Vagina (tissue), 2 donors: Measurements from ENCODE around the gene TRIM71. TPM values are rescaled to one million over a fixed set of nuclear protein-coding genes. Genes with fewer than 3 reads are reported as not detected.

Source experiments
- DNase-seq, 2 donors: peaks; one replicate each; pipeline ENCODE4 v3.0.0-alpha.2; 2017; ENCODE audit errors: extremely low spot score in 2 of 2
- H3K27ac ChIP-seq: fragments of 200-600 bp; sonication (generic); one replicate; pipeline ENCODE4 v1.5.1; 2019
- H3K27me3 ChIP-seq: fragments of 200-600 bp; sonication (generic); one replicate; pipeline ENCODE4 v1.5.1; 2019
- H3K36me3 ChIP-seq, 2 donors: fragments of 200-600 bp; sonication (generic); one replicate each; pipeline ENCODE4 v1.5.1; 2017 to 2019
- H3K4me1 ChIP-seq: fragments of 200-600 bp; sonication (generic); one replicate; pipeline ENCODE4 v1.5.1; 2019
- H3K4me3 ChIP-seq, 2 donors: fragments of 200-600 bp; sonication (generic); 1 replicate in 1 of 2; 2 replicates in 1 of 2; pipeline ENCODE4 v1.5.1; 2016 to 2019
- H3K9me3 ChIP-seq: fragments of 200-600 bp; sonication (generic); one replicate; pipeline ENCODE4 v1.5.1; 2019
- POLR2A ChIP-seq, 2 donors: fragments of 450-650 bp; IDR thresholded peaks; one replicate each; pipeline ENCODE4 v1.6.1; 2017; ENCODE audit warnings: antibody characterized with exemption in 2 of 2, mild to moderate bottlenecking in 2 of 2, moderate library complexity in 2 of 2
- POLR2AphosphoS5 ChIP-seq, 2 donors: sonication (generic); formaldehyde crosslinking; IDR thresholded peaks; one replicate each; pipeline ENCODE4 v1.9.0; 2017; ENCODE audit warnings: antibody characterized with exemption in 2 of 2, mild to moderate bottlenecking in 2 of 2, low read depth in 1 of 2; ENCODE audit not compliant: insufficient read depth in 1 of 2
- intact Hi-C: fragments of 100-400 bp; cut with DNase I; formaldehyde crosslinking; loops from one replicate; pipeline ENCODE4 v1.15.1; 2023
- total RNA-seq: library from RNA; depleted of rRNA; stranded (reverse); fragments of >200 nt; gene quantifications from one replicate; pipeline ENCODE4 v1.2.3, GENCODE V29; 2016
- TF ChIP-seq, protein P1 (sequence below), 3 experiments: fragments of 450-650 bp in 2 of 3; fragments of 200-600 bp in 1 of 3; sonication (generic) in 1 of 3; IDR thresholded peaks; one replicate each; pipeline ENCODE4 v1.5.1; 2017 to 2019; ENCODE audit warnings: antibody characterized with exemption in 3 of 3, mild to moderate bottlenecking in 2 of 3, moderate library complexity in 2 of 3

TRIM71 gene
- total RNA-seq, 1 donor from 2014 or later = not detected

DNA sequence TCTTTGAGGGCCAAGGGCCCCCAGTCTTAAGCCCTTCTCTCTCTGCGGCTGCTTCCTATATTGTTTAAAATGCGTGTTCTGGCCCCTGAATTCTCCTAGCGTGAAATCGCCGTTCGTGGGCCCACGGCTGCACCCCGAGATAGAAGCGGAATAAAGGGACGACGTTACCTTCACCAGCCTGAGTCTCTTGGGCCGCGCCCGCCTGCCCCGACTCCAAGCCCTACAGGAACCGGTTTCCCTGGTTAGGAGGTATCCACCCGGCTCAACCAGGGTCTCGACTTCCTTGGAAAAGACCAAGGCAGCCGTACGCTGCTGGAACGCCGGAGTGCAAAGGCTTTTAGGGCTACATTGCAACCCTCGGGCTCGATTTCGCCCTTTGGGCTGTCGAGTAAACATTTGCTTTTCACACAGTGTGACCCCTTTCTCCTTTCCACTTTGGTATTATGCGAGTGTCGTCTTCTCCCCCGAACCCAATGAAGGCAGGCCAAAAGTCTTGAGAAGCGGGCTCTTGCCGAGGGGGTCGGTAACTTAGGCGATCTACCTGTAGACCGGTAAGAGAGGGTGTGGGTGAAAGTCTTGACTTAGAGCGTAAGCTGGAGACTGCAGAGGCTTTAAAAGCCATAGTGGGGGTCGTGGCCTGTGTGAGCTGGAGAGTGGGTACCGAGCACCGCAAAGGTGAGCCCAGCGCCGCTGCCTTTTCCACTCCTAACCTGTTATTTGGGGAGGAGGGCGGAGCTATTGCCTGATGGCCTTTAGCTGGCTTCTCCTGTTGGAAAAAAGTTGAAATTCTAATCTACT is 2.0 kb downstream of the TRIM71 start:
- Histone ChIP-seq H3K4me3 (no peak overlapping the region), H3K36me3 (no peaks in the 10 kb centered on the region), H3K9me3 (no peaks in the 10 kb centered on the region), H3K4me1 (peaks cover 17% of the 10 kb centered on the region), H3K27ac (no peak overlapping the region), H3K27me3 (peaks cover 12% of the 10 kb centered on the region)
- TF ChIP-seq, protein P1, sequence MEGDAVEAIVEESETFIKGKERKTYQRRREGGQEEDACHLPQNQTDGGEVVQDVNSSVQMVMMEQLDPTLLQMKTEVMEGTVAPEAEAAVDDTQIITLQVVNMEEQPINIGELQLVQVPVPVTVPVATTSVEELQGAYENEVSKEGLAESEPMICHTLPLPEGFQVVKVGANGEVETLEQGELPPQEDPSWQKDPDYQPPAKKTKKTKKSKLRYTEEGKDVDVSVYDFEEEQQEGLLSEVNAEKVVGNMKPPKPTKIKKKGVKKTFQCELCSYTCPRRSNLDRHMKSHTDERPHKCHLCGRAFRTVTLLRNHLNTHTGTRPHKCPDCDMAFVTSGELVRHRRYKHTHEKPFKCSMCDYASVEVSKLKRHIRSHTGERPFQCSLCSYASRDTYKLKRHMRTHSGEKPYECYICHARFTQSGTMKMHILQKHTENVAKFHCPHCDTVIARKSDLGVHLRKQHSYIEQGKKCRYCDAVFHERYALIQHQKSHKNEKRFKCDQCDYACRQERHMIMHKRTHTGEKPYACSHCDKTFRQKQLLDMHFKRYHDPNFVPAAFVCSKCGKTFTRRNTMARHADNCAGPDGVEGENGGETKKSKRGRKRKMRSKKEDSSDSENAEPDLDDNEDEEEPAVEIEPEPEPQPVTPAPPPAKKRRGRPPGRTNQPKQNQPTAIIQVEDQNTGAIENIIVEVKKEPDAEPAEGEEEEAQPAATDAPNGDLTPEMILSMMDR (IDR thresholded peaks at IDR 0.05) = no peak
- TF ChIP-seq POLR2A (IDR thresholded peaks at IDR 0.05) (no peak), POLR2AphosphoS5 (IDR thresholded peaks at IDR 0.05; ENCODE audit: insufficient read depth in 1 of 2, low read depth in 1 of 2) (no peak)
- DNase-seq = no peak
- intact Hi-C loops = no loop called here

DNA sequence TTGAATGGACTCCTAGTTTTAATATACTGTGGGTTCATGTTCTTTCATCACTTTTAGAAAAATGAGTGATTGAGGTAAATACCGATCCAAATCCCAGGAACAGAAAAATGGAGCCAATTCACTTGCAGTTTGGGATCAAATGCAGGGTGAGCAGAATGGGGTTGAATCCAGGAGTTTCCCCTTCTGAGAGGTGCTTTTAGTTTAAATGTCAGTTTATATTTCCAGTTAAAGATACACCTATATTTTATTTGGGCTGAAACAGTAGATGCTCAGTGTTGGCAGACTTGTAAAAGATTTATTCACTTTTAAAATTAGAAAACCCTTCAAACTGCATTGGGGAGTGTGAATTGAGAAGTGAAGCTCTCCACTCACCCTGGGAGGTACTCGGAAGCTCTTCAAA is 2.6 kb downstream of the TRIM71 start:
- peaks cover 17% of the 10 kb centered on the region for H3K4me1 ChIP-seq
- H3K27ac ChIP-seq = no peak overlapping the region
- no peaks in the 10 kb centered on the region for H3K9me3 ChIP-seq
- H3K4me3 ChIP-seq = no peak overlapping the region
- intact Hi-C loops = no loop called here
- TF ChIP-seq, protein P1 (IDR thresholded peaks at IDR 0.05) = no peak
- TF ChIP-seq POLR2A (IDR thresholded peaks at IDR 0.05) (no peak), POLR2AphosphoS5 (IDR thresholded peaks at IDR 0.05; ENCODE audit: insufficient read depth in 1 of 2, low read depth in 1 of 2) (no peak)
- no peak for DNase-seq
- peaks cover 12% of the 10 kb centered on the region for H3K27me3 ChIP-seq
- H3K36me3 ChIP-seq = no peaks in the 10 kb centered on the region

DNA sequence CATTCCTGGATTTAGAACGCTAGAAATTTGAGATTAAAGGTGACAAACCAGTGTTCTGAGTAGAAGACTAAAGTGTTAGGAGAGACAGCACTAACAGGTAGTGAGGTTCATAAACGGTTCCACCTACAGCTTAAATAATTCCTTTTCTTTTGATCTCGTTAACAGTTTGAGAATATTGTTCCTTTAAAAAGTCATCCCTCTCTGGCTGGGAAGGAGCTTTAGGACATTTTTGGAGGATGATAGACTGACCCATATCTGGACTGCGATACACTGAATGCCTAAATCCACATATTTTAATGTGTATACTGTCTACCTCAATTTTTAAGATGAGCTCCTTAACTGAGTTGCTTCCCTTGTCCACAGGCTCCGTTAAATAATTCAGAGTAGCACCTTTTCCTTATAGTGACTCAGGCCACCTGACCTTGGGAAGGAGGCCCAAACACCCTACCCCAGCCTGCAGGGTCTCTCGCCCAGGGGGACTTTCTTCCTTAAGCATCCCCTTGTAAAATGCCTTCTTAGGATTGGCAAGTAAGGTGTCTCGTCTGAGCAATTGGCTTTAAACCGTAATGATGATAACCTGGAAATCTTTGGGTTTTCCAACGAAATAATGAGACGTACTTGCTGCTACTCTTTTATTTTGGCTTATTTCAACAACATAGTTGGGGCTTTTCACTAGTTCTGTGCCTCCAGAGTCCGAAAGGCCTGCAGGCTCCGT is 3.3 kb downstream of the TRIM71 start:
- H3K27ac ChIP-seq = no peak overlapping the region
- H3K4me1 ChIP-seq = peaks cover 17% of the 10 kb centered on the region
- peaks cover 12% of the 10 kb centered on the region for H3K27me3 ChIP-seq
- intact Hi-C loops = no loop called here
- TF ChIP-seq POLR2A (IDR thresholded peaks at IDR 0.05) = no peak
- TF ChIP-seq, protein P1 (IDR thresholded peaks at IDR 0.05) = no peak
- H3K9me3 ChIP-seq = no peaks in the 10 kb centered on the region
- no peak for DNase-seq
- peak overlapping the region in 1 of 2 donors; percentile 16 for H3K4me3 ChIP-seq
- H3K36me3 ChIP-seq = no peaks in the 10 kb centered on the region

DNA sequence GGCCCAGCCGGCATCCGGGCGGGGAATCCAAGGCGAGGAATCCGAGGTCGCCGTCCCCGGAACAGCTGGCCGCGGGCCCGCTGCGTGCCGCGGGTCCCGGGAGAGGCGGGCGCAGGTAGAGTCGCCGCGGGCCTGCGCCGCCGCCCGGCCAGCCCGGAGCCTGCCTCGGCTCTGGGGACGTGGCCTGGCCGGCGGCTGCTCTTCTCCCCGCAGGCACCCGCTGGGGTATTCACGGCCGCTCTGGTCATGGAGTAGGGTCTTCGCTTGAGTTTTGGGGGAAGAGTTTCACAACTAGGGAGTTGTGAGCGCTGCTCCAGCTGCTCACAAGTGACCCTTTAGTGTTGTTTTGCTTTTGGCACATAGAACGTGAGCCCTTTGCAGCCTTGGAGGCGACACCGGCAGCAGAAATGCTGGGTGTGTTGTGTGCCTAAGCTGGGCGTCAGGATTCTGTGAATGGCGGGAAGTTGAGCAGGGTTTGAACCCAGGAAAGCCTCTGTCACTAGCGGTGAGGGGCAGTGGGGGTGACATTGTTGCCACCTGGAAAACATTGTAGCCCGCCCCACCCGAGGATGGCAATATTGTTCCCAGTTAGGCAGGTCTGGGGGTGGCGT is 4.0 kb downstream of the TRIM71 start:
- TF ChIP-seq POLR2A (IDR thresholded peaks at IDR 0.05) = no peak
- TF ChIP-seq, protein P1 (IDR thresholded peaks at IDR 0.05) = no peak
- no peak for TF ChIP-seq POLR2AphosphoS5 (IDR thresholded peaks at IDR 0.05; ENCODE audit: insufficient read depth in 1 of 2, low read depth in 1 of 2)
- H3K27ac ChIP-seq = no peak overlapping the region
- intact Hi-C loops = no loop called here
- H3K36me3 ChIP-seq = no peaks in the 10 kb centered on the region
- no peaks in the 10 kb centered on the region for H3K9me3 ChIP-seq
- peaks cover 10% of the 10 kb centered on the region for H3K4me1 ChIP-seq
- peaks cover 12% of the 10 kb centered on the region for H3K27me3 ChIP-seq
- H3K4me3 ChIP-seq = peak overlapping the region in 1 of 2 donors; percentile 16
- DNase-seq = no peak
